OCI-LY7 (cell line): ENCODE data around the gene RPS19BP1. TPM values are rescaled to one million over a fixed set of nuclear protein-coding genes. Genes with fewer than 3 reads are reported as not detected.

Experiments used
- BruUV-seq: library from RNA; stranded (reverse); fragments of 400-500 nt; replicated peaks from 2 replicates; lab custom pipeline; 2021; lab: Mats Ljungman, UMichigan
- CTCF ChIA-PET: fragments of 300-600 bp; sonication (Branson Sonifier 250); formaldehyde crosslinking; loops from one replicate; lab custom pipeline; 2022; ENCODE audit warnings: antibody characterized with exemption; ENCODE audit not compliant: unreplicated experiment; lab: Charles Lee
- POLR2A ChIA-PET: fragments of 300-600 bp; sonication (Branson Sonifier 250); formaldehyde crosslinking; loops from one replicate; lab custom pipeline; 2022; ENCODE audit warnings: antibody characterized with exemption; lab: Charles Lee
- DNase-seq: peaks from one replicate; pipeline ENCODE4 v3.0.0-alpha.2; 2015; ENCODE audit warnings: low spot score
- H2AFZ ChIP-seq: fragments of 200-600 bp; sonication (generic), shearing (Covaris generic); 2 replicates; pipeline ENCODE4 v1.6.1; 2014; ENCODE audit warnings: mild to moderate bottlenecking, antibody characterized with exemption, low read length, moderate library complexity
- H3K27ac ChIP-seq: fragments of 200-600 bp; sonication (generic); 2 replicates; pipeline ENCODE4 v1.5.1; 2014; ENCODE audit warnings: mixed run types, low read depth, mild to moderate bottlenecking, moderate library complexity, low read length, inconsistent platforms; ENCODE audit not compliant: poor library complexity, severe bottlenecking
- H3K36me3 ChIP-seq: fragments of 200-600 bp; sonication (generic); 2 replicates; pipeline ENCODE4 v1.6.1; 2014; ENCODE audit warnings: mild to moderate bottlenecking, antibody characterized with exemption, low read length, moderate library complexity, mixed read lengths; ENCODE audit not compliant: insufficient read depth
- H3K4me1 ChIP-seq: fragments of 200-600 bp; sonication (generic); 2 replicates; pipeline ENCODE4 v1.5.1; 2014; ENCODE audit warnings: mild to moderate bottlenecking, low read length; ENCODE audit not compliant: insufficient read depth, poor library complexity, severe bottlenecking
- H3K4me2 ChIP-seq: fragments of 200-600 bp; sonication (generic); 2 replicates; pipeline ENCODE4 v1.6.1; 2014; ENCODE audit warnings: mild to moderate bottlenecking, low read length
- H3K4me3 ChIP-seq: fragments of 200-600 bp; sonication (generic); 2 replicates; pipeline ENCODE4 v1.5.1; 2014; ENCODE audit warnings: mild to moderate bottlenecking, low read depth, low read length; ENCODE audit not compliant: poor library complexity, severe bottlenecking
- H3K79me2 ChIP-seq: fragments of 200-600 bp; sonication (generic); 2 replicates; pipeline ENCODE4 v1.6.1; 2016; ENCODE audit warnings: low read depth, mild to moderate bottlenecking, low read length, moderate library complexity, mixed read lengths; ENCODE audit not compliant: insufficient read depth
- H3K9me2 ChIP-seq: fragments of 200-600 bp; sonication (generic); 2 replicates; pipeline ENCODE4 v1.6.1; 2016; ENCODE audit warnings: mild to moderate bottlenecking, low read length, mixed read lengths; ENCODE audit not compliant: insufficient read depth
- H3K9me3 ChIP-seq: fragments of 200-600 bp; sonication (generic); 2 replicates; pipeline ENCODE4 v1.6.1; 2014; ENCODE audit warnings: mild to moderate bottlenecking, mixed run types, low read length, mixed read lengths
- H4K20me1 ChIP-seq: fragments of 200-600 bp; sonication (generic); 2 replicates; pipeline ENCODE4 v1.6.1; 2014; ENCODE audit warnings: mild to moderate bottlenecking, antibody characterized with exemption, low read length, moderate library complexity, mixed read lengths; ENCODE audit not compliant: insufficient read depth
- CTCF ChIP-seq: fragments of 200-600 bp; sonication (generic); conservative IDR thresholded peaks from 2 replicates; pipeline ENCODE4 v1.5.1; 2014; ENCODE audit warnings: mild to moderate bottlenecking, antibody characterized with exemption, low read length, moderate library complexity, mixed read lengths
- EZH2phosphoT487 ChIP-seq: fragments of 200-600 bp; sonication (generic); IDR thresholded peaks from 2 replicates; pipeline ENCODE4 v1.6.1; 2018; ENCODE audit warnings: low read depth, borderline replicate concordance, mild to moderate bottlenecking, mixed run types, antibody characterized with exemption, low read length, moderate library complexity, mixed read lengths
- intact Hi-C: fragments of 100-400 bp; cut with micrococcal nuclease; formaldehyde crosslinking; loops from one replicate; pipeline ENCODE4 v1.10.0; 2022; ENCODE audit not compliant: unreplicated experiment
- total RNA-seq, 2 experiments: library from RNA; depleted of rRNA in 1 of 2; stranded (reverse); fragments of >200 nt in 1 of 2; shearing (Covaris generic) in 1 of 2; gene quantifications; 2 replicates each; pipeline ENCODE4 v1.2.3, GENCODE V29; 2014 to 2022

RPS19BP1 gene
- total RNA-seq, 2 experiments from 2014 or later: 88.1 to 148 TPM

GRCh38 chr22:39490135-39490798, 42.3 kb downstream of the RPS19BP1 start:
- H4K20me1 ChIP-seq: 0 out of 2 replicates have a peak, but pooled peaks cover 5% of the 10 kb centered on the region
- H3K4me3 ChIP-seq: no peak overlapping the region
- H3K27ac ChIP-seq: peak overlapping the region; percentile 21
- H3K36me3 ChIP-seq: peaks cover 46% of the 10 kb centered on the region
- H3K4me1 ChIP-seq: peaks cover 24% of the 10 kb centered on the region
- no TSS peak for BruUV-seq
- H3K4me2 ChIP-seq: peak overlapping the region; percentile 40
- H2AFZ ChIP-seq: no peak overlapping the region
- intact Hi-C loops: no loop called here
- peak; percentile 86 for DNase-seq
- no peaks in the 10 kb centered on the region for H3K9me3 ChIP-seq
- ChIA-PET POLR2A (interaction anchor here (1.2 kb wide), 1 partner anchor 30 kb away, joined by 4 read pairs; the partner anchor contains the start of gene ATF4), CTCF (no interaction called here)
- no peaks in the 10 kb centered on the region for H3K9me2 ChIP-seq
- TF ChIP-seq CTCF (no peak), EZH2phosphoT487 (no peak)
- H3K79me2 ChIP-seq: peaks cover 5% of the 10 kb centered on the region; the same call in 1 of the 2 replicates

DNA sequence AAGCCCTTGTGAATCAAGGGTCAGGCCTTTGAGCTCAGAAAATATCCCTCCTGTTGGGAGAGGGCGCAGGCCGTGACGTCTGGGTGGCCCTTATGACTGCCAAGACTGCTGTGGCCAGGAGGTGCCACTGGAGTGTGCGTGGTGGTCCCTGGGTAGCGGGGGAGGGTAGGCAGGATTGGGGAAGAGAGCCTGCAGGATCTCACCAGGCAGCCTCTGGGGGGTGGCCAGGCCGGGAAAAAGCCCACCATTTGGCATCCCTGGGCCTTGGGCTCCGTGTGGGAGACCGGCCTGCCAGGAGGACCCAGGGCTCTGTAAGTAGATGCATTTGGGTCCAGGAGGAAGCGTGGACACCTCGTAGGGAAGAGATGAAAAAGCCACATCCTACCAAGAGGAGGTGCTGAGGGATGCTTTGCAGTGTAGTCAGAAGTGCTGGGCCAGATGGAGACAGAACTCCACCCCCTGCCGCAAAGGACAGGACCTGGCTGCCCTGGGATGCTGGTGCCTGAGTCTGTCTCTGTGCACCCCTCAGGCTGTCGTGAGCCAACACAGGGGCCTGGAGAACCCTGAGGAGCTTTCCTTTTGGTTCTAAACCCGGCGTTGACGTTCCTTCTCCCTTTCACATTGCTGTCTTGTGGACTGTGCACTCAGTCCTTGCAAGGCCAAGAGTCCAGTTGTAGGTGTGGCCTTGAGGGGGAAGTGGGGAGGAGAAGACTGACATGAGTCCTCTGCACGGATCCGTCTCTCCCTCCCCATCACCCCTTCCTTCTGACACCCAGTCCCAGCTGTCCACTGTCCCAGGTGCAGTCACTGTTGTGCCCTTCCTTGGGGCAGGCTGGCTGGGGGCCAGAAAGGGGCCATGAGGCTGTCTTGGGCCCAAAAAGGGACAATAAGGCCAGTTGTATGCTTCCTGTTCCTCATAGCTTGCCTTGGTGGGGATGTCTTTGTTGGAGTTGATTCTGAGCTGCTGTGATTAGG, 43.2 kb downstream of the RPS19BP1 start:
- TF ChIP-seq EZH2phosphoT487: no peak
- no peak for TF ChIP-seq CTCF
- peak overlapping the region; percentile 21 for H3K27ac ChIP-seq
- H3K4me1 ChIP-seq: peaks cover 23% of the 10 kb centered on the region
- peaks cover 46% of the 10 kb centered on the region for H3K36me3 ChIP-seq
- H2AFZ ChIP-seq: no peak overlapping the region
- H3K9me3 ChIP-seq: no peaks in the 10 kb centered on the region
- 0 out of 2 replicates have a peak, but pooled peaks cover 5% of the 10 kb centered on the region for H4K20me1 ChIP-seq
- H3K79me2 ChIP-seq: peaks cover 5% of the 10 kb centered on the region; the same call in 1 of the 2 replicates
- ChIA-PET POLR2A (interaction anchor here (1.2 kb wide), 1 partner anchor 31 kb away, joined by 4 read pairs; the partner anchor contains the start of gene ATF4), CTCF (no interaction called here)
- no peak overlapping the region for H3K4me3 ChIP-seq
- intact Hi-C loops: no loop called here
- no peaks in the 10 kb centered on the region for H3K9me2 ChIP-seq
- no TSS peak for BruUV-seq
- peak overlapping the region; percentile 40 for H3K4me2 ChIP-seq
- no peak for DNase-seq
